H1 (cell line): ENCODE measurements around the gene RB1. TPM values are rescaled to one million over a fixed set of nuclear protein-coding genes. Genes with fewer than 3 reads are reported as not detected.

Source experiments
- CTCF ChIA-PET: fragments of 300-600 bp; sonication (Branson Sonifier 250); formaldehyde crosslinking; loops from one replicate; lab custom pipeline; 2021; ENCODE audit not compliant: partially characterized antibody; lab: Charles Lee
- POLR2A ChIA-PET: fragments of 300-600 bp; sonication (Branson Sonifier 250); formaldehyde crosslinking; loops from one replicate; lab custom pipeline; 2021; ENCODE audit warnings: inconsistent platforms; ENCODE audit not compliant: partially characterized antibody; lab: Charles Lee
- DNase-seq, 2 experiments: peaks; one replicate each; pipeline versions ENCODE4 v3.0.0 to v3.0.0-alpha.2; 2010 to 2022; ENCODE audit warnings: low spot score in 2 of 2, low read depth in 1 of 2, mixed read lengths in 1 of 2
- FAIRE-seq: peaks from 2 replicates; lab custom pipeline; 2011; peaks lifted over from hg19 to GRCh38; lab: Jason Lieb, UNC
- H2AFZ ChIP-seq: 2 replicates; pipeline ENCODE4 v1.8.1; 2012; ENCODE audit warnings: low read length, inconsistent platforms
- H2AK5ac ChIP-seq: 2 replicates; pipeline ENCODE4 v1.6.1; 2013; ENCODE audit warnings: low read depth, low read length
- H2BK120ac ChIP-seq: replicated peaks from 2 replicates; pipeline ENCODE3; 2013; ENCODE audit warnings: low read depth, low read length, inconsistent platforms
- H2BK12ac ChIP-seq: 2 replicates; pipeline ENCODE4 v1.6.1; 2013; ENCODE audit warnings: low read depth, low read length
- H2BK15ac ChIP-seq: 2 replicates; pipeline ENCODE4 v1.6.1; 2013; ENCODE audit warnings: low read length
- H2BK20ac ChIP-seq: 2 replicates; pipeline ENCODE4 v1.6.1; 2013; ENCODE audit warnings: low read length
- H2BK5ac ChIP-seq: 2 replicates; pipeline ENCODE4 v1.6.1; 2013; ENCODE audit warnings: low read depth, low read length
- H3K14ac ChIP-seq: 2 replicates; pipeline ENCODE4 v1.6.1; 2013; ENCODE audit warnings: inconsistent platforms; ENCODE audit not compliant: insufficient read length
- H3K18ac ChIP-seq: 2 replicates; pipeline ENCODE4 v1.6.1; 2013; ENCODE audit warnings: low read length; ENCODE audit errors: extremely low read depth
- H3K23ac ChIP-seq: 2 replicates; pipeline ENCODE4 v1.6.1; 2013; ENCODE audit warnings: inconsistent platforms; ENCODE audit not compliant: insufficient read length
- H3K23me2 ChIP-seq: 2 replicates; pipeline ENCODE4 v1.6.1; 2013; ENCODE audit warnings: low read depth, low read length
- H3K27ac ChIP-seq: 2 replicates; pipeline ENCODE4 v1.6.1; 2011; ENCODE audit warnings: low read depth, low read length, inconsistent platforms
- H3K27me3 ChIP-seq, 4 experiments: replicated peaks in 1 of 4; 1 replicate in 1 of 4; 2 replicates in 3 of 4; pipeline versions ENCODE4 v1.6.1 to v1.8.1; 2011 to 2013; ENCODE audit warnings: low read length in 3 of 4, mild to moderate bottlenecking in 3 of 4, inconsistent platforms in 2 of 4, mixed read lengths in 2 of 4, moderate library complexity in 1 of 4; ENCODE audit not compliant: control insufficient read depth in 3 of 4, insufficient read depth in 3 of 4; ENCODE audit errors: extremely low read depth in 1 of 4
- H3K36me3 ChIP-seq, 4 experiments: 2 replicates each; pipeline versions ENCODE4 v1.6.1 to v1.8.1; 2011 to 2013; ENCODE audit warnings: mild to moderate bottlenecking in 4 of 4, low read length in 3 of 4, moderate library complexity in 2 of 4, control low read depth in 1 of 4, inconsistent platforms in 1 of 4; ENCODE audit not compliant: insufficient read depth in 4 of 4, control insufficient read depth in 2 of 4
- H3K4ac ChIP-seq: replicated peaks from 2 replicates; pipeline ENCODE3; 2013; ENCODE audit warnings: low read length, low read depth, mixed read lengths, inconsistent platforms; ENCODE audit not compliant: insufficient read length
- H3K4me1 ChIP-seq, 4 experiments: replicated peaks in 1 of 4; 1 replicate in 1 of 4; 2 replicates in 3 of 4; pipeline versions ENCODE4 v1.6.1 to v1.8.1; 2011 to 2013; ENCODE audit warnings: low read length in 3 of 4, inconsistent platforms in 2 of 4, mixed read lengths in 1 of 4; ENCODE audit not compliant: insufficient read depth in 4 of 4, control insufficient read depth in 3 of 4
- H3K4me2 ChIP-seq, 2 experiments: 2 replicates each; pipeline versions ENCODE4 v1.6.1 to v1.8.1; 2011 to 2013; ENCODE audit warnings: low read depth in 2 of 2, low read length in 2 of 2, control low read depth in 1 of 2, inconsistent platforms in 1 of 2, mild to moderate bottlenecking in 1 of 2; ENCODE audit not compliant: insufficient read depth in 1 of 2
- H3K4me3 ChIP-seq, 4 experiments: fragments of 200-600, 300-600 bp in 1 of 4; sonication (generic), shearing (Covaris generic), sonication (Bioruptor Twin) in 1 of 4; 2 replicates each; pipeline versions ENCODE4 v1.5.1 to v1.8.1; 2011 to 2016; ENCODE audit warnings: low read length in 4 of 4, low read depth in 3 of 4, control low read depth in 2 of 4, inconsistent platforms in 2 of 4, mild to moderate bottlenecking in 2 of 4, mixed read lengths in 1 of 4, moderate library complexity in 1 of 4; ENCODE audit not compliant: insufficient read depth in 2 of 4; ENCODE audit errors: extremely low read depth in 1 of 4
- H3K56ac ChIP-seq: replicated peaks from 2 replicates; pipeline ENCODE3; 2013; ENCODE audit warnings: low read depth, mild to moderate bottlenecking, mixed read lengths, low read length, inconsistent platforms; ENCODE audit not compliant: insufficient read length
- H3K79me1 ChIP-seq: 2 replicates; pipeline ENCODE4 v1.6.1; 2013; ENCODE audit warnings: low read depth, low read length, control low read depth
- H3K79me2 ChIP-seq, 2 experiments: 2 replicates each; pipeline versions ENCODE4 v1.6.1 to v1.8.1; 2012 to 2013; ENCODE audit warnings: low read length in 2 of 2, mild to moderate bottlenecking in 2 of 2, inconsistent platforms in 1 of 2; ENCODE audit not compliant: insufficient read depth in 2 of 2, control insufficient read depth in 1 of 2
- H3K9ac ChIP-seq, 4 experiments: replicated peaks in 1 of 4; 1 replicate in 1 of 4; 2 replicates in 3 of 4; pipeline versions ENCODE4 v1.6.1 to v1.8.1; 2011 to 2013; ENCODE audit warnings: low read depth in 3 of 4, low read length in 3 of 4, control low read depth in 2 of 4, mild to moderate bottlenecking in 2 of 4, moderate library complexity in 2 of 4, inconsistent platforms in 1 of 4; ENCODE audit errors: extremely low read depth in 1 of 4
- H3K9me3 ChIP-seq, 2 experiments: 2 replicates each; pipeline versions ENCODE4 v1.6.1 to v1.8.1; 2012 to 2013; ENCODE audit warnings: mild to moderate bottlenecking in 2 of 2, moderate library complexity in 2 of 2, control low read depth in 1 of 2, inconsistent platforms in 1 of 2, low read depth in 1 of 2, low read length in 1 of 2, mixed read lengths in 1 of 2; ENCODE audit not compliant: insufficient read depth in 2 of 2
- H4K20me1 ChIP-seq, 2 experiments: replicated peaks in 1 of 2; 2 replicates each; pipeline versions ENCODE3 to v1.8.1; 2011 to 2013; ENCODE audit warnings: inconsistent platforms in 2 of 2, low read length in 2 of 2, mild to moderate bottlenecking in 1 of 2; ENCODE audit not compliant: insufficient read depth in 2 of 2, control insufficient read depth in 1 of 2
- H4K5ac ChIP-seq: 2 replicates; pipeline ENCODE4 v1.6.1; 2013; ENCODE audit warnings: low read length, low read depth, mixed read lengths, inconsistent platforms; ENCODE audit not compliant: insufficient read length
- H4K8ac ChIP-seq: 2 replicates; pipeline ENCODE4 v1.8.0; 2013; ENCODE audit warnings: mild to moderate bottlenecking, moderate library complexity, low read length, inconsistent platforms; ENCODE audit not compliant: insufficient read depth; ENCODE audit errors: extremely low read depth
- H4K91ac ChIP-seq: replicated peaks from 2 replicates; pipeline ENCODE3; 2013; ENCODE audit warnings: low read length, mixed read lengths, inconsistent platforms; ENCODE audit not compliant: insufficient read length
- ASH2L ChIP-seq: fragments of 200-600, 300-600 bp; sonication (generic); IDR thresholded peaks from one replicate; pipeline ENCODE4 v1.7.1; 2017; ENCODE audit warnings: low read length
- CBX5 ChIP-seq: fragments of 300-800, 300-1000 bp; sonication (generic); IDR thresholded peaks from 2 replicates; pipeline ENCODE4 v1.7.1; 2016; ENCODE audit warnings: antibody characterized with exemption, low read length, low read depth
- CTBP2 ChIP-seq: IDR thresholded peaks from 2 replicates; pipeline ENCODE4 v1.7.0; 2011; ENCODE audit warnings: borderline replicate concordance, mild to moderate bottlenecking, moderate library complexity, mixed read lengths, low read length; ENCODE audit not compliant: insufficient read depth, insufficient read length
- EGR1 ChIP-seq: IDR thresholded peaks from 2 replicates; pipeline ENCODE4 v1.6.1; 2011; ENCODE audit warnings: low read depth, low read length, borderline replicate concordance
- GTF2F1 ChIP-seq: IDR thresholded peaks from 2 replicates; pipeline ENCODE4 v1.6.1; 2012; ENCODE audit warnings: low read depth, low read length, improper control_type of control experiment, borderline replicate concordance
- HDAC6 ChIP-seq: IDR thresholded peaks from one replicate; pipeline ENCODE4 v1.7.1; 2012; ENCODE audit warnings: low read depth, mild to moderate bottlenecking, inconsistent platforms, low read length, moderate library complexity
- POLR2A ChIP-seq, 2 experiments: IDR thresholded peaks; 1 replicate in 1 of 2; 2 replicates in 1 of 2; pipeline ENCODE4 v1.6.1; 2011; ENCODE audit warnings: low read depth in 2 of 2, low read length in 2 of 2, mild to moderate bottlenecking in 2 of 2; ENCODE audit errors: control extremely low read depth in 1 of 2
- POLR2AphosphoS5 ChIP-seq: IDR thresholded peaks from 2 replicates; pipeline ENCODE4 v1.6.1; 2011; ENCODE audit warnings: low read depth, low read length
- RFX5 ChIP-seq: IDR thresholded peaks from 2 replicates; pipeline ENCODE4 v1.6.1; 2011; ENCODE audit warnings: low read depth, low read length, improper control_type of control experiment, borderline replicate concordance
- SIX5 ChIP-seq: IDR thresholded peaks from 2 replicates; pipeline ENCODE4 v1.6.1; 2011; ENCODE audit warnings: mild to moderate bottlenecking, low read depth, low read length
- SP2 ChIP-seq: IDR thresholded peaks from 2 replicates; pipeline ENCODE4 v1.6.1; 2012; ENCODE audit warnings: mild to moderate bottlenecking, low read length, inconsistent platforms
- SUZ12 ChIP-seq: fragments of 200-600 bp; sonication (generic); IDR thresholded peaks from 2 replicates; pipeline ENCODE4 v1.6.1; 2012; ENCODE audit warnings: mild to moderate bottlenecking, inconsistent platforms, low read length, moderate library complexity, mixed read lengths
- TAF7 ChIP-seq: optimal IDR thresholded peaks from 2 replicates; pipeline ENCODE3; 2011; ENCODE audit warnings: low read depth, mild to moderate bottlenecking, inconsistent platforms, low read length, moderate library complexity, borderline replicate concordance
- TBP ChIP-seq: IDR thresholded peaks from 2 replicates; pipeline ENCODE4 v1.6.1; 2011; ENCODE audit warnings: low read depth, low read length, improper control_type of control experiment
- YY1 ChIP-seq: IDR thresholded peaks from 2 replicates; pipeline ENCODE4 v1.6.1; 2011; ENCODE audit warnings: low read depth, mild to moderate bottlenecking, low read length
- polyA plus RNA-seq, 7 experiments: library from polyadenylated mRNA; depleted of rRNA in 3 of 7; stranded (reverse) in 5 of 7; unstranded in 2 of 7; fragments of >200 nt in 5 of 7; fragments of 200-250 nt in 2 of 7; gene quantifications; 1 replicate in 5 of 7; 2 replicates in 1 of 7; 4 replicates in 1 of 7; pipeline versions ENCODE4 v1.2.1 to v1.2.3, GENCODE V29; 2011 to 2013; ENCODE audit warnings: missing spikeins in 2 of 7, mixed read lengths in 2 of 7
- total RNA-seq: library from RNA; stranded (reverse); fragmentation: NEBNext Ultra II Directional; extraction: Animal tissue kit (Norgen Biotek cat#: 25700); gene quantifications from 2 replicates; pipeline ENCODE4 v1.2.1, GENCODE V29; 2021
- TF ChIP-seq, protein P1 (sequence below): IDR thresholded peaks from 2 replicates; pipeline ENCODE4 v1.6.1; 2011; ENCODE audit warnings: low read length, improper control_type of control experiment

RB1 gene
- total and polyA plus RNA-seq, 2 of the 8 experiments (the other 6 are each of a cell fraction or from before 2014, with no cell fraction given), result 4.1 to 17.5 TPM

DNA sequence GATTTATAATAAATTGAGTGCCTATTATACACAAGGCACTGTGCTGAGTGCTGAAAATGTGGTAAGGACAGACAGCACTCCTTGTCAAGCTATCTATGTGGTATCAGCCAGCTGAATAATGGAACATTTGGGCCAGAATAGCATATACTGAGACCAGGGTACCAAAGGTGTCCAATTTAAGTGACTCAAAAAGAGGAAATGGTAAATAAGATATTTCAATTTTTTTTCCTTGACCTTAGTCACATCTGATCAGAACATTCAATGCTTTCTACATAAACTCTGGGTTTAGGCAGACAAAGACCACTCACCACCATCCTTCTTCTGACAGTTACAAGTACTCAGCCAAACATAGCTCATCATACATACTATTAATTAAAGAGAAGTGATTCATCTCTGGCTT lies 186.1 kb downstream of the RB1 start:
- Histone ChIP-seq H3K36me3 (peaks cover 0 to 9% (median 3%) of the 10 kb centered on the region in 4 experiments; a peak in 3 of 8 replicates), H3K79me2 (no peaks in the 10 kb centered on the region), H3K23ac (no peak overlapping the region), H4K8ac (no peak overlapping the region), H3K4ac (no peak overlapping the region), H3K4me2 (no peak overlapping the region), H3K27ac (no peak overlapping the region), H4K20me1 (no peaks in the 10 kb centered on the region), H2BK12ac (no peak overlapping the region), H3K23me2 (peaks cover 2% of the 10 kb centered on the region; the same call in 1 of the 2 replicates), H3K27me3 (no peaks in the 10 kb centered on the region), H3K4me3 (no peak overlapping the region), H3K56ac (no peak overlapping the region), H3K14ac (no peak overlapping the region), H2BK120ac (no peak overlapping the region), H2AK5ac (no peak overlapping the region), H3K79me1 (no peaks in the 10 kb centered on the region), H3K9ac (no peak overlapping the region), H2BK5ac (no peak overlapping the region), H4K5ac (no peak overlapping the region), H4K91ac (no peak overlapping the region), H2BK15ac (no peak overlapping the region), H3K9me3 (peaks cover 0 to 6% of the 10 kb centered on the region in 2 experiments; a peak in 1 of 4 replicates), H2BK20ac (no peak overlapping the region), H2AFZ (no peak overlapping the region), H3K18ac (no peak overlapping the region), H3K4me1 (no peaks in the 10 kb centered on the region; a peak in 2 of 7 replicates)
- ChIA-PET CTCF (interaction anchor here (1.2 kb wide), 1 partner anchor 13 kb away, joined by 4 read pairs; no protein-coding TSS in a partner anchor), POLR2A (no interaction called here)
- TF ChIP-seq POLR2A (IDR thresholded peaks at IDR 0.05; ENCODE audit: control extremely low read depth in 1 of 2, low read depth in 2 of 2, low read length in 2 of 2) (no peak), SIX5 (no peak), POLR2AphosphoS5 (no peak), SUZ12 (no peak), GTF2F1 (no peak), CBX5 (no peak), CTBP2 (no peak), SP2 (no peak), ASH2L (no peak), RFX5 (no peak), YY1 (no peak), HDAC6 (no peak), TBP (no peak), EGR1 (no peak), TAF7 (no peak)
- TF ChIP-seq, protein P1, sequence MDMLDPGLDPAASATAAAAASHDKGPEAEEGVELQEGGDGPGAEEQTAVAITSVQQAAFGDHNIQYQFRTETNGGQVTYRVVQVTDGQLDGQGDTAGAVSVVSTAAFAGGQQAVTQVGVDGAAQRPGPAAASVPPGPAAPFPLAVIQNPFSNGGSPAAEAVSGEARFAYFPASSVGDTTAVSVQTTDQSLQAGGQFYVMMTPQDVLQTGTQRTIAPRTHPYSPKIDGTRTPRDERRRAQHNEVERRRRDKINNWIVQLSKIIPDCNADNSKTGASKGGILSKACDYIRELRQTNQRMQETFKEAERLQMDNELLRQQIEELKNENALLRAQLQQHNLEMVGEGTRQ, result no peak
- FAIRE-seq (no peak), DNase-seq (no peak)
